Caki2 (cell line): ENCODE measurements around the gene GCK. TPM values are rescaled to one million over a fixed set of nuclear protein-coding genes. Genes with fewer than 3 reads are reported as not detected.
A peak's percentile ranks its signal among the peaks of the same experiment; 100 is the strongest.

ENCODE experiments used
- DNase-seq: peaks from one replicate; pipeline ENCODE4 v3.0.0-alpha.2; 2015; ENCODE audit warnings: low read depth
- in situ Hi-C: cut with HindIII; loops from 2 replicates; pipeline ENCODE4 v1.10.0; 2016; ENCODE audit warnings: low sequenced_read_pairs, low pct_unique_long_range_greater_than_20kb, mixed read lengths
- total RNA-seq: library from RNA; depleted of rRNA; stranded (reverse); fragments of >200 nt; shearing (Covaris generic); gene quantifications from 2 replicates; pipeline ENCODE4 v1.2.3, GENCODE V29; 2014; ENCODE audit warnings: low replicate concordance

The GCK gene
- total RNA-seq, 1 experiment from 2014 or later, result not detected

DNA sequence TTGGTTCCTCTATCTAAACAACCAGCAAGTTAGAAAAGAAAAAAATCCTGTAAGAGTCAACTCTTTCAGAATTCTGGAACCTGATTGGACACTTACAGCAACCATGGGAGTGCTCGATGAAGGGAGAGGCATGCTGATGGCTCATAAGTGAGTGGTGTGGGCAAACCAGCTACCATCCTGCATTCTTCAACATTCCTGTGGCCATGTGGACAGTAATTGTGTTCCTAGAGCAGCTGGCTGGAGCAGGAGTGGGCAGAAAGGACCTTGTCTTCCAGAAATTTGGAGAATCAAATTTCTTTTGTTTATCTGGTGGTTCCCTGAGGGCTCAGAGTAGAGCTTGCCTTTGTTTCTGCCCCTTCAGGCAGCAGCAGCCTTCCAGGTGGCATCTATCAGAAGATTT lies 25.6 kb downstream of the GCK start:
- DNase-seq, result peak; percentile 32
- in situ Hi-C loops, result no loop called here

DNA sequence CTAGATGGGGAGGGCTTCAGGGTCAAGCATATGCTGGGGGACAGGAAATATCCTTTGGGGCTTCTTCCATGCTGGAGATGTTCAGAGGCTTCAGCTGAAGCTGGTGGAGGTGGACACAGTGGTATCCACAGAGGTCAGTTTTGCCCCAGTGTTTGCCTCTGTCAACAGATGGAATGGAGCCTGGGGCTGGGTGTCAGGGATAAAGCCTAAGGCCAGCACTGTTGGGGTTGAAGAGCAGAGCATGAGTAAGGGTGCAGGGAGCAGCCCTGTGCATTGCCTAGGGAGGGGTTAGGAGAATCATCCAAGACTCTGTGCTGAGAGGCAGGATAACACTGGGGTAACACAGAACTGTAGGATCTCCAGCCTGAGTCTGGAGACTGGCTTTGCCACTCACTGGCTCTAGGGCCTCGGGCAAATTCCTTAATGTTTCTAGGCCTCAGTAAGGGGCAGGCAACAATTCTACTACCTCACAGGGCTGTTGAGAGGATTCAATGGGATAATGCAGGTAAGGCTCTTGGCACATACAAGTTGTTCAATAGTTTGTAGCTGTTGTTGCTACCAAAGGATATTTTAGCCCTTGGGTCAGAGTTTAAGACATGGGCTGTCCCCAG lies 26.3 kb downstream of the GCK start:
- in situ Hi-C loops, result no loop called here

GRCh38 chr7:44162179-44162578 lies 27.1 kb downstream of the GCK start:
- no peak for DNase-seq
- in situ Hi-C loops, result no loop called here

More for the DNA sequence above, 26.3 kb downstream of the GCK start:
- DNase-seq, result no peak

GRCh38 chr7:44161371-44161770 lies 27.9 kb downstream of the GCK start:
- DNase-seq, result no peak
- in situ Hi-C loops, result no loop called here

- in situ Hi-C loops, result no loop called here
- DNase-seq, result no peak
Observed at GRCh38 chr7:44159824-44160630, 29.2 kb downstream of the GCK start.

DNA sequence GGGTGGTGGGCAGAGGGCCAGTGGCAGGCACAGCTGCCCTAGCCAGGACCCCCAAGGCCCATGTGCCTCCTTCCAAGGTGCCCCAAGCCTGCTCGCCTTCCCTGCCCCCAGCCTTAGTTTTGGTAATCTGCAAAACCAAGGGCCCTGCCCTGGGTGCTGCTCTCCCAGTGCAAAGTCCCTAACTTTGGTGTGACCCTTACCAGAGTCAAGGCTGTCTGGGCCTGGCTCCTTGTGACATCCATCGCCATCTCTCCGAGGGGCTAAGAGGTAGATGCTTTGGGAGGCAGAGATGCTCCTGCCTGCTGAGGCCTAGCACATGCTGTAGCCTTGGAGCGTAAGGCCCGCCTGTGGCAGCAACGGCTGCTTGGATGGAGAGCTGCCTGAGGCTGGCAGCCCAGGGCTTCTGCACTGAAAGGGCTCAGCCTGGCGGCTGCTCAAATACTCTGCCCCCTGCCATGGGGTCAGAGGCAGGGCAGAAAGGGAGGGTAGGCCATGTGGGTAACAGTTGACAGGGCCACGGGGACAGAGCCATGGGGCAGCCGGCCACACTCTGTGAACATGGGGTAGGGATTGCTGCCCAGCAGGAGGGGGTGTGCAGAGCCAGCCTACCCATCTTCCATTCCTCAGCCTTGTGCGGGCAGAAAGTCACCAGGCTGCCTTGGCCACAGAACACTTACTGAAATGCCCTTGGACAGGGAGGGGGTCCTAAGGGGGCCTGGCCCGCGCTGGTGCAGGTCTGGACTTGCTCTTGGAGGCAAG lies 30.2 kb downstream of the GCK start:
- in situ Hi-C loops, result no loop called here

GRCh38 chr7:44158096-44158872 lies 31.0 kb downstream of the GCK start:
- in situ Hi-C loops, result no loop called here
- DNase-seq, result no peak

More for the DNA sequence above, 30.2 kb downstream of the GCK start:
- no peak for DNase-seq

GRCh38 chr7:44157116-44158080 lies 31.8 kb downstream of the GCK start:
- in situ Hi-C loops, result no loop called here
- DNase-seq, result no peak

DNA sequence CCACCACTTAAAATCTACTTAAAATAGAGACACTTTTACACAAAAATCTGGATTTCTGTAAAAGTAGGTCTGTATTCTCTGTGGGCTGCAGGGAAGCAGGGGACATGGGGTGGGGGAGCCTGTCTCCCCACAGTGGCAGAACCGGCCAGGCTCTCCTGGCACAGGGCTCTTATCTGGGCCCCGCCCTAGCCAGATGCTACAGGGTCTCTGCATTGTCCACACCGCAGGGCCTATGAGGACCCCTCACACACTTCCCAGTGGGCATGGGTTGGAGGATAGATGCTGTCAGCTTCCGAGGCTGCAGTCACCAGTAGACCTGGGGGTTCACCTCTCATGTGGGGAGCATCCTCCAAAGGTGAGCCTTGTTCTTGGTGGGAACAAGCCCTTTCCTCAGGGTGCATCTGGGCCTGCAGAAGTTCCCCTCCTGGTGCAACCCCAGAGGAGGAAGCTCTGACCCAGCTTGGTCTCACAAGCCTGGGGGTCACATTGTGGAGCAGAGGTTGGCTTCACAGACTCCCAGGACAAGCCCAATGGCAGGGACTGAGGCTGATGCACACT lies 32.7 kb downstream of the GCK start:
- in situ Hi-C loops, result no loop called here
- DNase-seq, result no peak

DNA sequence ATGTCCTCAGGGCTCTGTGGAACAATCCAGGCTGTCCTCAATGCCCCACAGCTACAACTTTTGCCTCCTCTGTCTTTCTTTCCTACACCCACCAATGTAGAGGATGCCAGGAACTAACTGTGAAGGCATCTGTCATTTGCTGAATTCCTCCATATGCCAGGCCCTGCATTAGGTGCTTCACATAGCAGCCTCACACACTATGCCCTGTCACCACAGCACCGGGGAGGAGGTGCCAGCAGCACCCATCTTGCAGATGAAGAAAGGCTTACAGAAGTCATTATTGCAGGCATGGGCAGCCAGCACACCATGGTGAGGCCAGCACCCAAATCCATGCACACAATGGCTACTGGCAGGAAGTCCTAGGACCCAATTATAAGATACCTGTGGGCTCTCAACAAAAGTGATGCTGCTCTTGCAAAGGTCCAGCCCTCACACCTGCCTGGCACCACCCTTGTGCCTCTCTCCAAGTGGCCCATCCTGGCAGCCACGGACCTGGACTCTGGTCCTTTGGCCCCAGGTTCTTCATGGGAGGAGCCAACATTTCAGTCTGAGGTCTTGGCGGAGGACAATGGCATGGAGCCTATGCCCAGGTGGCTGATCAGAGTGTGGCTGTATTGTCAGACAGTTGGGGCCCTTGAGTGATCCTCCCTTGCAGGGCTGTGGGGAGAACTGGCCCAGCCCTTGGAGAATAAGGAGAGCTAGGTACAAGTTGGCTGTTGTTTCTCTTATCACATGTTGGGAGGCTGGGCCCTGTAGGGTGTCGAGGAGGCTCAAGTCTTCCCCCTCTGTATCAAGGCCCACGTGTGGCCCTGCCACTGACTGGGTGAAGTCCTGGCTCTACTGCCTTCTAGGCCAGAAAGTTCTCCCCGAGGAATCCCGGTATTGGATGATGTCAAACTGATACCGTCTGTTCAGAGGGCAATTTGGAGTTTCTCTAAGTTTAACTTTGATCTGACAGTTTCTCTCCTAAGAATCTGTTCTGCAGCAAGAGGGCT lies 33.8 kb downstream of the GCK start:
- no peak for DNase-seq
- in situ Hi-C loops, result no loop called here

DNA sequence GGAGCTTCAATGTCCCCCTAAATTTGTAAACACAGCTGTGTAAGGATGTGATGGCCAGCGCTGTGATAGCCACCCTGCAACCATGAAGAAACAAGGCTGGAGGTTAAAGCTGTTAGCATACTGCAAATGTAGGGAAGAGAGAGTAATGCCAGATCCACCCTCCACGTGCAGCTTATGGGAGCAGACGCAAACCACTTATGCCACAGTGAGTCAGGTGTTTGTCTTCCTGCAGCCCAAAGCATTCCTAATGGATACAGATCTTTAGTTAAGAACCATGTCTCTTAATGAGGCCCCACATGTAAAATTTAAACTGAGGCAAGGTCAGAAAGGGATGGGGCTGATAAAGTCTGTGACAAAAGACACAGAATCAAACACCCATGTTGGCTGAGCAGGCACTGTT lies 34.5 kb downstream of the GCK start:
- in situ Hi-C loops, result no loop called here
- DNase-seq, result no peak

- DNase-seq, result no peak
- in situ Hi-C loops, result no loop called here
Observed at GRCh38 chr7:44153948-44154335, 35.3 kb downstream of the GCK start.

DNA sequence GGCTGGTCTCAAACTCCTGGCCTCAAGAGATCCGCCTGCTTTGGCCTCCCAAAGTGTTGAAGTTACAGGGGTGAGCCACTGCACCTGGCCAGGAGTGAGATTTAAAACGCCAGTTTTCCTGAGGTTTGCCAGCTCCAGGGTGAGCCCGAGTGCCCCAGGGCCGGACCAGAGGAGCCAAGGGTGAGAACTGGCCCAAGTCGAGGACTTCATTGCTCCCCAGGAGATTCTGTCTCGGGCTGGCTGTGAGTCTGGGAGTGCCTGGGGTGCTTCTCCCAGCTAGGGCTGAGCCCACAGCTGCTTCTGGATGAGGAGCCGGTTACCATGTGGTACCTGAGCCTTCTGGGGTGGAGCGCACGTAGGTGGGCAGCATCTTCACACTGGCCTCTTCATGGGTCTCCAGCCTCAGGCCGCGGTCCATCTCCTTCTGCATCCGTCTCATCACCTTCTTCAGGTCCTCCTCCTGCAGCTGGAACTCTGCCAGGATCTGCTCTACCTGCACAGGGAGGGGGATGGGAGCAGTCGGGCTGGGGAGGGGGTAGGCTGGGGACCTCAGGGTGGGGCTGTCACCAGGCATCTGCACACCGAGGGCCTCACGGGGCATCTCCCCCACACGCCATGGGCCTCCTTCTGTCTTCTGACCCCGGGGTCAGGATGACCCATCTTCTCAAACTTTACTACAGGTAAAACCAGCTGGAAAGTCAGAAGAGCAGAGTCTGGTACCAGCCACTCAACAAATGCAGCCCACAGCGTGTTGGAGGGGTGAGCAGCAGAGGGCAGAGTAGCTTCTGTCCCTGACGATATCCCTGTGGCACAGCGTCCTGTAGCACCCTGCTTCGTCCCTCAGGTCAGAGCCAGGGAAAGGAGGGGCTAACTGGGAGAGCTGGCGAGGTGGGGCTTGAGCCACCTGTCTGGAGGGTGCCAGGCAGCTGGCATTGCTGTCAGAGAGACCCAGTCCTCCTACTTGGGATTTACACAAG lies 36.0 kb downstream of the GCK start:
- in situ Hi-C loops, result no loop called here
- no peak for DNase-seq

DNA sequence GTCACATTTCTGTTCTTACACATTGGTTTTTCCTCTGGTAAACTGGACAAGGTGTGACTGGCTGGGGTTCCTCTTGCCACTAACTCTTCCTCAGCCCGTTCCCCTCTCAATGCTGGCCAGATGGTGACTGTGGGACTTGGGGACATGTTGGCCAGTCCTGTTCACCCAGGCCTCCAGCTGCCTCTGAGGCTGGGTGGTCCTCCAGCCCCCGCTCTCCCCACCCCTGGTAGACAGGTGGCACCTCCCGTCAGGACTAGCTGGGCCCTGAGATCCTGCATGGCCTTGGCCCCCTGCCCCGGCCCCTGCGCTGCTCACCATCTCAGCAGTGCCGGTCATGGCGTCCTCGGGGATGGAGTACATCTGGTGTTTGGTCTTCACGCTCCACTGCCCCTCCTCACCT lies 37.3 kb downstream of the GCK start:
- in situ Hi-C loops, result no loop called here
- no peak for DNase-seq
